ENCODE results near the gene AUNIP. TPM values are rescaled to one million over a fixed set of nuclear protein-coding genes. Genes with fewer than 3 reads are reported as not detected.

The AUNIP gene
- total RNA-seq, 1 experiment from 2014 or later = 17.6 TPM

DNA sequence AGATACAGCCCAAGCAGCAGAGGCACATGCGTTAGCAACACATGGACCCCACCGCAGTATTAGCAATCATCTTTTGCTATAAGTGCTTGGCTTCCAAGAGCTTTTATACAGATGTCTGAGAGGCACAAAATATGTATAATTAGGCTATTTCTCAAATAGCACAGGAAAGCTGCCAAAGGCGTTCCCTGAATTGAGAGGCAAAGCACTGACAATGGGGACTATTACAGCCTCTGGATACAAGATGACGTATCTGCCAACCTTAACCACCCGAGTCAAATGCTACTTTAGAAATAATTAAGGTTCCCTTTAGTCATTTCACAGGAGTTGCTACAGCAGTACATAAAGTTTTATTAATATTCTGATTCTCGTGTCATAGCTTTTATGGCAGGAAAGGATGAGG is 40.5 kb upstream of the AUNIP start:
- H3K27me3 ChIP-seq (ENCODE audit: low read length) = no peaks in the 10 kb centered on the region
- intact Hi-C loops (cut with micrococcal nuclease) = loop anchor here (10.0 kb wide), 1 partner anchor 195 kb away; no protein-coding TSS in a partner anchor
- ATAC-seq (no peak), DNase-seq (no peak)
- CTCF ChIA-PET = no interaction called here
- no peak overlapping the region for H3K9ac ChIP-seq (ENCODE audit: low read length)
- BruUV-seq (replicated peaks) = no TSS peak
- no peak overlapping the region for H3K4me3 ChIP-seq (ENCODE audit: low read length)
- peaks cover 26% of the 10 kb centered on the region for H3K4me1 ChIP-seq (ENCODE audit: insufficient read depth, low read length)
- no peak overlapping the region for H2AFZ ChIP-seq (ENCODE audit: low read length)
- H4K20me1 ChIP-seq (ENCODE audit: low read length) = peaks cover 13% of the 10 kb centered on the region; the same call in 1 of the 2 replicates
- H3K9me3 ChIP-seq (ENCODE audit: low read length) = no peaks in the 10 kb centered on the region
- POLR2A ChIA-PET (ENCODE audit: unreplicated experiment) = no interaction called here
- peaks cover 27% of the 10 kb centered on the region for H3K79me2 ChIP-seq (ENCODE audit: low read length)
- no peak overlapping the region for H3K4me2 ChIP-seq (ENCODE audit: low read length)
- no peaks in the 10 kb centered on the region for H3K9me2 ChIP-seq (replicated peaks; ENCODE audit: low read length)
- H3F3A ChIP-seq (ENCODE audit: low read length, unreplicated experiment) = no peaks in the 10 kb centered on the region
- TF ChIP-seq, protein P1, sequence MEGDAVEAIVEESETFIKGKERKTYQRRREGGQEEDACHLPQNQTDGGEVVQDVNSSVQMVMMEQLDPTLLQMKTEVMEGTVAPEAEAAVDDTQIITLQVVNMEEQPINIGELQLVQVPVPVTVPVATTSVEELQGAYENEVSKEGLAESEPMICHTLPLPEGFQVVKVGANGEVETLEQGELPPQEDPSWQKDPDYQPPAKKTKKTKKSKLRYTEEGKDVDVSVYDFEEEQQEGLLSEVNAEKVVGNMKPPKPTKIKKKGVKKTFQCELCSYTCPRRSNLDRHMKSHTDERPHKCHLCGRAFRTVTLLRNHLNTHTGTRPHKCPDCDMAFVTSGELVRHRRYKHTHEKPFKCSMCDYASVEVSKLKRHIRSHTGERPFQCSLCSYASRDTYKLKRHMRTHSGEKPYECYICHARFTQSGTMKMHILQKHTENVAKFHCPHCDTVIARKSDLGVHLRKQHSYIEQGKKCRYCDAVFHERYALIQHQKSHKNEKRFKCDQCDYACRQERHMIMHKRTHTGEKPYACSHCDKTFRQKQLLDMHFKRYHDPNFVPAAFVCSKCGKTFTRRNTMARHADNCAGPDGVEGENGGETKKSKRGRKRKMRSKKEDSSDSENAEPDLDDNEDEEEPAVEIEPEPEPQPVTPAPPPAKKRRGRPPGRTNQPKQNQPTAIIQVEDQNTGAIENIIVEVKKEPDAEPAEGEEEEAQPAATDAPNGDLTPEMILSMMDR (conservative IDR thresholded peaks at IDR 0.05; ENCODE audit: low read depth, low read length) = no peak
- TF ChIP-seq EZH2phosphoT487 (IDR thresholded peaks at IDR 0.05; ENCODE audit: borderline replicate concordance, low read length) (no peak), EZH2 (IDR thresholded peaks at IDR 0.05; ENCODE audit: low read length, unreplicated experiment) (no peak)
- no peak overlapping the region for H3K27ac ChIP-seq (ENCODE audit: low read length)
- peaks cover 46% of the 10 kb centered on the region for H3K36me3 ChIP-seq (ENCODE audit: low read depth, low read length)

DNA sequence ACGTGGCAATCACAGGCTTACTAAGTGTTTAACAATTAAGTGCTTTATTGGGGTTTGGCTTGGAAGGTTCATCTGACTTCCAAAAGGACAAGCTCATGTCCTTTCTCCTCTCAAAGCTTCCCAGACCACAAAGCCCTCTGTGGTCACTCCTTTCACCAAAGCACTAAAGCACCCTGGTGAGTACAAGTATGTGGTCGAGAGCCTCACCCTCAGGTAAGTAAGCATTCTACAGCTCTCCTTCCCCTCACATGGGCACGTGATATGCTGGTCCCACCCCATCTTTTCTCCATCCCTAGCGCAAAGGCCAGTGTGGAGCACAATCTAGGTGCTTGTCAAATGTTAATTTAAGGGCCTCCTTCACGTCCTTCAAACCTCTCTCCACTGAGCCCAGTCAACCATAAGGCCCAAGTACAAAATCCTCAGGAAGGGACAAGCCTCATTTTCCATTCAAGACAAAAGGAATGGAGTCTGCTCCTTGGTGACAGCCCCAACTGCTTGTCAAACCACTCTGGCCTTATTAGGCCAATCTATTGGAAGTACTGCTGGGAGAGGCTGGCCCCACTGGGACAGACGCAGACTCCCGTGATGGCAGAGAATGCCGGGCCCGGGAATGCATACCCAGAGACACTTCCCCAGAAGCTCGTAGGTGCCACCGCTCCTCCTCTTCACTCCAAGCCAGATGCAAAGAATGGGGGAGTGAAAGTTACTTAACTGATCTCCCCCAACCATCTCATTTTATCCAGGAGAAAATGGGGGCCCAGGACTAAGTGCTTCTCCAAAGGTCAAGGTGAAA is 39.2 kb upstream of the AUNIP start:
- H3K9me2 ChIP-seq (replicated peaks; ENCODE audit: low read length) = no peaks in the 10 kb centered on the region
- H3K9ac ChIP-seq (ENCODE audit: low read length) = no peak overlapping the region
- intact Hi-C loops (cut with micrococcal nuclease) = loop anchor here (10.0 kb wide), 1 partner anchor 196 kb away; no protein-coding TSS in a partner anchor
- H3K4me3 ChIP-seq (ENCODE audit: low read length) = no peak overlapping the region
- ChIA-PET CTCF (no interaction called here), POLR2A (ENCODE audit: unreplicated experiment) (no interaction called here)
- H2AFZ ChIP-seq (ENCODE audit: low read length) = no peak overlapping the region
- H3K36me3 ChIP-seq (ENCODE audit: low read depth, low read length) = peaks cover 41% of the 10 kb centered on the region
- H3F3A ChIP-seq (ENCODE audit: low read length, unreplicated experiment) = no peaks in the 10 kb centered on the region
- H3K27ac ChIP-seq (ENCODE audit: low read length) = no peak overlapping the region
- TF ChIP-seq, protein P1 (conservative IDR thresholded peaks at IDR 0.05; ENCODE audit: low read depth, low read length) = no peak
- TF ChIP-seq EZH2phosphoT487 (IDR thresholded peaks at IDR 0.05; ENCODE audit: borderline replicate concordance, low read length) (no peak), EZH2 (IDR thresholded peaks at IDR 0.05; ENCODE audit: low read length, unreplicated experiment) (no peak)
- BruUV-seq (replicated peaks) = no TSS peak
- H3K27me3 ChIP-seq (ENCODE audit: low read length) = no peaks in the 10 kb centered on the region
- peaks cover 12% of the 10 kb centered on the region for H3K4me1 ChIP-seq (ENCODE audit: insufficient read depth, low read length)
- H3K79me2 ChIP-seq (ENCODE audit: low read length) = peaks cover 13% of the 10 kb centered on the region
- no peak for DNase-seq
- H3K4me2 ChIP-seq (ENCODE audit: low read length) = no peak overlapping the region
- H3K9me3 ChIP-seq (ENCODE audit: low read length) = no peaks in the 10 kb centered on the region
- no peak for ATAC-seq
- no peaks in the 10 kb centered on the region for H4K20me1 ChIP-seq (ENCODE audit: low read length)

DNA sequence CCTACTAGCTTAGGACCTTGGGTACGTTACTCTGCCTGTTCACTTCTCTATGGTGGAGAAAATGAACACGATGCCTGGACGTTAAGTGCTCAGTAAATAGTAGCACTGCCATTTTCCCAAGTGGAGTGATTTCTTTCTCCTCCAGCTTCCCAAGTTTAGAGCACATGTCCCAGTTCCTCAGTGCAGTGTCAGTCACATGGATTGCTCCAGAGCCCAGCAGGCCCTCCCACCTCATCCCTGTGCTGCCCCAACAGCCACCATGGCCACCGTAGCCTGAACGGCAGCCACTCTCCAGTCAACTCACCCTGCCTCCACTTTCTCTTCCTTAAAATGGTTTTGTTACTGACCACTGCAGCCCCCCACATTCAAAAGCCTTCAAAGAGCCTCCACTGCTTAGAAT is 38.5 kb upstream of the AUNIP start:
- Histone ChIP-seq H3K4me2 (ENCODE audit: low read length) (no peak overlapping the region), H4K20me1 (ENCODE audit: low read length) (no peaks in the 10 kb centered on the region), H3K9me2 (replicated peaks; ENCODE audit: low read length) (no peaks in the 10 kb centered on the region), H3K9me3 (ENCODE audit: low read length) (no peaks in the 10 kb centered on the region), H3K4me1 (ENCODE audit: insufficient read depth, low read length) (peaks cover 16% of the 10 kb centered on the region), H3F3A (ENCODE audit: low read length, unreplicated experiment) (no peaks in the 10 kb centered on the region), H3K36me3 (ENCODE audit: low read depth, low read length) (peaks cover 36% of the 10 kb centered on the region), H3K79me2 (ENCODE audit: low read length) (0 out of 2 replicates have a peak, but pooled peaks cover 8% of the 10 kb centered on the region), H3K9ac (ENCODE audit: low read length) (no peak overlapping the region), H3K4me3 (ENCODE audit: low read length) (no peak overlapping the region), H3K27me3 (ENCODE audit: low read length) (no peaks in the 10 kb centered on the region), H3K27ac (ENCODE audit: low read length) (no peak overlapping the region), H2AFZ (ENCODE audit: low read length) (no peak overlapping the region)
- ATAC-seq = no peak
- no peak for TF ChIP-seq EZH2 (IDR thresholded peaks at IDR 0.05; ENCODE audit: low read length, unreplicated experiment)
- TF ChIP-seq EZH2phosphoT487 (IDR thresholded peaks at IDR 0.05; ENCODE audit: borderline replicate concordance, low read length) = no peak
- TF ChIP-seq, protein P1 (conservative IDR thresholded peaks at IDR 0.05; ENCODE audit: low read depth, low read length) = no peak
- no TSS peak for BruUV-seq (replicated peaks)
- intact Hi-C loops (cut with micrococcal nuclease) = loop anchor here (10.0 kb wide), 1 partner anchor 197 kb away; no protein-coding TSS in a partner anchor
- POLR2A ChIA-PET (ENCODE audit: unreplicated experiment) = no interaction called here
- CTCF ChIA-PET = no interaction called here
- DNase-seq = no peak
